Spinal cord (tissue), 10 donors: Measurements from ENCODE around the gene ZNF469. TPM values are rescaled to one million over a fixed set of nuclear protein-coding genes. Genes with fewer than 3 reads are reported as not detected.

Experiments
- DNase-seq, 6 donors: peaks; one replicate each; pipeline versions ENCODE4 v3.0.0 to v3.0.0-alpha.2; 2013 to 2015; ENCODE audit warnings: low spot score in 6 of 6, low read depth in 4 of 6
- H3K27ac ChIP-seq: one replicate; pipeline ENCODE4 v1.5.1; 2013; ENCODE audit warnings: low read depth, low read length, control low read depth
- H3K27me3 ChIP-seq: one replicate; pipeline ENCODE4 v1.6.1; 2013; ENCODE audit warnings: low read length; ENCODE audit not compliant: control insufficient read depth, insufficient read depth
- H3K36me3 ChIP-seq: one replicate; pipeline ENCODE4 v1.6.1; 2013; ENCODE audit warnings: low read length; ENCODE audit not compliant: control insufficient read depth, insufficient read depth
- H3K4me1 ChIP-seq: one replicate; pipeline ENCODE4 v1.6.1; 2013; ENCODE audit warnings: low read length; ENCODE audit not compliant: control insufficient read depth, insufficient read depth
- H3K4me3 ChIP-seq: one replicate; pipeline ENCODE4 v1.5.1; 2013; ENCODE audit warnings: low read depth, low read length, control low read depth
- H3K9me3 ChIP-seq: one replicate; pipeline ENCODE4 v1.6.1; 2013; ENCODE audit warnings: low read length; ENCODE audit not compliant: control insufficient read depth, insufficient read depth
- WGBS: methylation state at CpG from one replicate; pipeline ENCODE4 v1.1.5; 2013; ENCODE audit warnings: missing lambda C conversion rate; ENCODE audit not compliant: insufficient coverage; 5-methylcytosine and 5-hydroxymethylcytosine counted together
- polyA plus RNA-seq, 2 donors: library from polyadenylated mRNA; unstranded; fragments of 120-200 nt; gene quantifications; one replicate each; pipeline ENCODE4 v1.2.1, GENCODE V29; 2013; ENCODE audit not compliant: insufficient read length in 2 of 2
- total RNA-seq, 2 donors: library from RNA; depleted of rRNA in 1 of 2; stranded (reverse); fragments of 120-200 nt in 1 of 2; fragments of >200 nt in 1 of 2; gene quantifications; one replicate each; pipeline versions ENCODE4 v1.2.3 to v1.2.4, GENCODE V29; 2013 to 2014
- donor health status: healthy.

Gene ZNF469
- total and polyA plus RNA-seq, 4 donors = 3.2 to 11.1 (median 5.8) TPM

GRCh38 chr16:88381820-88382451, 823 bp upstream of the ZNF469 start:
- H3K9me3 ChIP-seq = no peaks in the 10 kb centered on the region
- peaks cover 20% of the 10 kb centered on the region for H3K27me3 ChIP-seq
- peaks cover 62% of the 10 kb centered on the region for H3K4me1 ChIP-seq
- no peak overlapping the region for H3K4me3 ChIP-seq
- H3K36me3 ChIP-seq = peaks cover 6% of the 10 kb centered on the region
- no peak overlapping the region for H3K27ac ChIP-seq
- 69% methylated on average over 21 of the region's 21 CpGs for WGBS
- DNase-seq = no peak

- under 1% methylated on average over 92 of the region's 94 CpGs for WGBS
- DNase-seq = peak in 2 of 6 donors; percentile 57 to 68
These were observed 852 bp downstream of the ZNF469 start for GRCh38 chr16:88383401-88384221.

GRCh38 chr16:88384222-88385111, 1.7 kb downstream of the ZNF469 start:
- H3K36me3 ChIP-seq = peaks cover 12% of the 10 kb centered on the region
- H3K9me3 ChIP-seq = no peaks in the 10 kb centered on the region
- peaks cover 62% of the 10 kb centered on the region for H3K4me1 ChIP-seq
- no peak for DNase-seq
- H3K27ac ChIP-seq = no peak overlapping the region
- H3K27me3 ChIP-seq = peaks cover 23% of the 10 kb centered on the region
- WGBS = 55% methylated on average over 18 of the region's 18 CpGs
- peak overlapping the region; percentile 27 for H3K4me3 ChIP-seq

More at GRCh38 chr16:88383401-88384221, 852 bp downstream of the ZNF469 start:
- H3K9me3 ChIP-seq = no peaks in the 10 kb centered on the region
- H3K36me3 ChIP-seq = peaks cover 10% of the 10 kb centered on the region
- H3K4me1 ChIP-seq = peaks cover 62% of the 10 kb centered on the region
- H3K27me3 ChIP-seq = peaks cover 23% of the 10 kb centered on the region
- H3K4me3 ChIP-seq = peak overlapping the region; percentile 27
- H3K27ac ChIP-seq = no peak overlapping the region

GRCh38 chr16:88385112-88385594, 2.4 kb downstream of the ZNF469 start:
- H3K27me3 ChIP-seq = peaks cover 23% of the 10 kb centered on the region
- H3K36me3 ChIP-seq = peaks cover 18% of the 10 kb centered on the region
- no peak overlapping the region for H3K4me3 ChIP-seq
- no peak for DNase-seq
- H3K27ac ChIP-seq = no peak overlapping the region
- 78% methylated on average over 3 of the region's 5 CpGs for WGBS
- peaks cover 68% of the 10 kb centered on the region for H3K4me1 ChIP-seq
- H3K9me3 ChIP-seq = no peaks in the 10 kb centered on the region

GRCh38 chr16:88385831-88386815, 3.4 kb downstream of the ZNF469 start:
- peaks cover 23% of the 10 kb centered on the region for H3K27me3 ChIP-seq
- no peak overlapping the region for H3K27ac ChIP-seq
- no peaks in the 10 kb centered on the region for H3K9me3 ChIP-seq
- peaks cover 21% of the 10 kb centered on the region for H3K36me3 ChIP-seq
- H3K4me3 ChIP-seq = no peak overlapping the region
- peaks cover 78% of the 10 kb centered on the region for H3K4me1 ChIP-seq
- WGBS = 85% methylated on average over 24 of the region's 31 CpGs
- DNase-seq = no peak

GRCh38 chr16:88387180-88387765, 4.5 kb downstream of the ZNF469 start:
- Histone ChIP-seq H3K4me1 (peaks cover 75% of the 10 kb centered on the region), H3K36me3 (peaks cover 21% of the 10 kb centered on the region), H3K9me3 (no peaks in the 10 kb centered on the region), H3K27ac (peak overlapping the region; percentile 9), H3K4me3 (no peak overlapping the region), H3K27me3 (peaks cover 23% of the 10 kb centered on the region)
- WGBS = 73% methylated on average over 26 of the region's 29 CpGs
- DNase-seq = no peak

GRCh38 chr16:88387941-88388627, 5.3 kb downstream of the ZNF469 start:
- DNase-seq = peak in 2 of 6 donors; percentile 44 to 71
- peaks cover 21% of the 10 kb centered on the region for H3K36me3 ChIP-seq
- peak overlapping the region; percentile 10 for H3K27ac ChIP-seq
- peaks cover 77% of the 10 kb centered on the region for H3K4me1 ChIP-seq
- no peak overlapping the region for H3K4me3 ChIP-seq
- no peaks in the 10 kb centered on the region for H3K9me3 ChIP-seq
- 39% methylated on average over 21 of the region's 27 CpGs for WGBS
- peaks cover 21% of the 10 kb centered on the region for H3K27me3 ChIP-seq

- no peak overlapping the region for H3K4me3 ChIP-seq
- H3K27me3 ChIP-seq = peaks cover 16% of the 10 kb centered on the region
- H3K27ac ChIP-seq = no peak overlapping the region
- WGBS = 78% methylated on average over 24 of the region's 24 CpGs
- no peak for DNase-seq
- peaks cover 23% of the 10 kb centered on the region for H3K36me3 ChIP-seq
- no peaks in the 10 kb centered on the region for H3K9me3 ChIP-seq
- H3K4me1 ChIP-seq = peaks cover 72% of the 10 kb centered on the region
These were observed 6.4 kb downstream of the ZNF469 start for GRCh38 chr16:88389191-88389590.
